IMR-90 (cell line): Measurements from ENCODE around the gene CADM4. TPM values are rescaled to one million over a fixed set of nuclear protein-coding genes. Genes with fewer than 3 reads are reported as not detected.

Source experiments
- ATAC-seq: fragments of 200-7000 bp; cut with Tn5 transposase; 2 replicates; pipeline ENCODE4 v1.9.1; 2020; ENCODE audit warnings: low read depth, mild to moderate bottlenecking, moderate library complexity
- BruUV-seq: library from RNA; stranded (reverse); fragments of 400-500 nt; replicated peaks from 2 replicates; lab custom pipeline; 2021; lab: Mats Ljungman, UMichigan
- CTCF ChIA-PET: fragments of 300-600 bp; formaldehyde crosslinking; extraction: SDS; loops from one replicate; lab custom pipeline; 2021; ENCODE audit warnings: antibody characterized with exemption; lab: Yijun Ruan, JAX
- POLR2A ChIA-PET: fragments of 300-600 bp; sonication (Branson Sonifier 250); formaldehyde crosslinking; loops from one replicate; lab custom pipeline; 2022; ENCODE audit warnings: antibody characterized with exemption; ENCODE audit not compliant: unreplicated experiment; lab: Charles Lee
- DNase-seq: peaks from one replicate; pipeline ENCODE4 v3.0.0; 2013
- H2AFZ ChIP-seq: replicated peaks from 2 replicates; pipeline ENCODE3; 2013; ENCODE audit warnings: low read length, mild to moderate bottlenecking; ENCODE audit not compliant: poor library complexity
- H2AK5ac ChIP-seq: 2 replicates; pipeline ENCODE4 v1.6.1; 2013; ENCODE audit warnings: low read depth, low read length, inconsistent platforms
- H2AK9ac ChIP-seq: replicated peaks from 2 replicates; pipeline ENCODE3; 2013; ENCODE audit warnings: mild to moderate bottlenecking, low read depth, low read length, moderate library complexity; ENCODE audit not compliant: poor library complexity
- H2BK120ac ChIP-seq: 2 replicates; pipeline ENCODE4 v1.6.1; 2013; ENCODE audit warnings: low read depth, low read length, inconsistent platforms
- H2BK15ac ChIP-seq: 3 replicates; pipeline ENCODE4 v1.6.1; 2013; ENCODE audit warnings: low read depth, low read length, inconsistent platforms
- H2BK20ac ChIP-seq: 2 replicates; pipeline ENCODE4 v1.6.1; 2013; ENCODE audit warnings: low read depth, mild to moderate bottlenecking, inconsistent platforms, low read length, moderate library complexity
- H2BK5ac ChIP-seq: 2 replicates; pipeline ENCODE4 v1.6.1; 2013; ENCODE audit warnings: mild to moderate bottlenecking, low read depth, low read length, inconsistent platforms; ENCODE audit not compliant: poor library complexity, severe bottlenecking
- H3K14ac ChIP-seq: replicated peaks from 2 replicates; pipeline ENCODE4 v1.6.1; 2013; ENCODE audit warnings: low read depth, low read length, inconsistent platforms
- H3K18ac ChIP-seq: 2 replicates; pipeline ENCODE4 v1.6.1; 2013; ENCODE audit warnings: low read depth, low read length, control low read depth
- H3K23ac ChIP-seq: 2 replicates; pipeline ENCODE4 v1.6.1; 2013; ENCODE audit warnings: low read depth, low read length, inconsistent platforms
- H3K27ac ChIP-seq: 2 replicates; pipeline ENCODE4 v1.5.1; 2013; ENCODE audit warnings: mild to moderate bottlenecking, control low read depth, low read length; ENCODE audit not compliant: insufficient read depth
- H3K27me3 ChIP-seq: 2 replicates; pipeline ENCODE4 v1.6.1; 2013; ENCODE audit warnings: low read length; ENCODE audit not compliant: control insufficient read depth, insufficient read depth
- H3K36me3 ChIP-seq: 2 replicates; pipeline ENCODE4 v1.6.1; 2013; ENCODE audit warnings: low read length, mixed read lengths; ENCODE audit not compliant: control insufficient read depth, insufficient read depth
- H3K4ac ChIP-seq: 2 replicates; pipeline ENCODE4 v1.6.1; 2013; ENCODE audit warnings: low read depth, low read length, inconsistent platforms
- H3K4me1 ChIP-seq: 2 replicates; pipeline ENCODE4 v1.6.1; 2013; ENCODE audit warnings: low read length, mixed read lengths; ENCODE audit not compliant: control insufficient read depth, insufficient read depth
- H3K4me2 ChIP-seq: 2 replicates; pipeline ENCODE4 v1.6.1; 2013; ENCODE audit warnings: low read depth, mild to moderate bottlenecking, control low read depth, low read length, moderate library complexity
- H3K4me3 ChIP-seq: 2 replicates; pipeline ENCODE4 v1.5.1; 2013; ENCODE audit warnings: low read depth, mild to moderate bottlenecking, control low read depth, low read length, moderate library complexity; ENCODE audit not compliant: insufficient read depth
- H3K56ac ChIP-seq: 2 replicates; pipeline ENCODE4 v1.6.1; 2013; ENCODE audit warnings: low read length, inconsistent platforms; ENCODE audit not compliant: insufficient read depth; ENCODE audit errors: extremely low read depth
- H3K79me1 ChIP-seq, 2 experiments: 2 replicates each; pipeline ENCODE4 v1.6.1; 2013; ENCODE audit warnings: low read length in 2 of 2, inconsistent platforms in 1 of 2, low read depth in 1 of 2
- H3K9ac ChIP-seq: 2 replicates; pipeline ENCODE4 v1.6.1; 2013; ENCODE audit warnings: low read depth, low read length, control low read depth
- H3K9me1 ChIP-seq: 2 replicates; pipeline ENCODE4 v1.6.1; 2013; ENCODE audit warnings: low read length, inconsistent platforms; ENCODE audit not compliant: insufficient read depth
- H3K9me3 ChIP-seq: 2 replicates; pipeline ENCODE4 v1.6.1; 2013; ENCODE audit warnings: low read length; ENCODE audit not compliant: control insufficient read depth, insufficient read depth
- H4K20me1 ChIP-seq: 2 replicates; pipeline ENCODE4 v1.6.1; 2013; ENCODE audit warnings: low read length, inconsistent platforms; ENCODE audit not compliant: insufficient read depth
- H4K5ac ChIP-seq: 2 replicates; pipeline ENCODE4 v1.6.1; 2013; ENCODE audit warnings: mild to moderate bottlenecking, low read depth, low read length, control low read depth
- H4K8ac ChIP-seq, 2 experiments: 2 replicates each; pipeline ENCODE4 v1.6.1; 2013; ENCODE audit warnings: low read depth in 2 of 2, low read length in 2 of 2, control low read depth in 1 of 2, inconsistent platforms in 1 of 2
- H4K91ac ChIP-seq: 2 replicates; pipeline ENCODE4 v1.6.1; 2013; ENCODE audit warnings: low read depth, low read length, inconsistent platforms; ENCODE audit not compliant: insufficient read depth
- BHLHE40 ChIP-seq: fragments of 150-350 bp; IDR thresholded peaks from 2 replicates; pipeline ENCODE4 v1.6.1; 2016; ENCODE audit warnings: mild to moderate bottlenecking, low read depth, low read length
- CEBPB ChIP-seq: IDR thresholded peaks from 2 replicates; pipeline ENCODE4 v1.6.1; 2012; ENCODE audit warnings: low read depth, low read length, improper control_type of control experiment
- CHD1 ChIP-seq: IDR thresholded peaks from 2 replicates; pipeline ENCODE4 v1.6.1; 2012; ENCODE audit warnings: low read depth, low read length, improper control_type of control experiment
- MAFK ChIP-seq: IDR thresholded peaks from 2 replicates; pipeline ENCODE4 v1.6.1; 2012; ENCODE audit warnings: low read depth, low read length, improper control_type of control experiment
- MXI1 ChIP-seq: IDR thresholded peaks from 2 replicates; pipeline ENCODE4 v1.6.1; 2012; ENCODE audit warnings: low read depth, mild to moderate bottlenecking, low read length, moderate library complexity, borderline replicate concordance
- POLR2A ChIP-seq: IDR thresholded peaks from 2 replicates; pipeline ENCODE4 v1.6.1; 2012; ENCODE audit warnings: mild to moderate bottlenecking, low read depth, low read length
- RAD21 ChIP-seq: IDR thresholded peaks from 2 replicates; pipeline ENCODE4 v1.6.1; 2012; ENCODE audit warnings: low read length, improper control_type of control experiment
- RCOR1 ChIP-seq: IDR thresholded peaks from 2 replicates; pipeline ENCODE4 v1.6.1; 2012; ENCODE audit warnings: mild to moderate bottlenecking, low read length, improper control_type of control experiment; ENCODE audit not compliant: insufficient replicate concordance
- RFX5 ChIP-seq: IDR thresholded peaks from 2 replicates; pipeline ENCODE4 v1.8.0; 2012; ENCODE audit warnings: low read depth, mild to moderate bottlenecking, low read length, moderate library complexity
- WGBS, 2 experiments: methylation state at CpG; one replicate each; pipeline versions ENCODE4 v1.1.5 to v1.1.7; 2013; ENCODE audit warnings: missing lambda C conversion rate in 2 of 2; ENCODE audit not compliant: insufficient read length in 1 of 2; ENCODE audit errors: extremely low coverage in 2 of 2; 5-methylcytosine and 5-hydroxymethylcytosine counted together
- dilution Hi-C: fragments of 300-500 bp; cut with HindIII; formaldehyde crosslinking; loops from one replicate; pipeline ENCODE4 v1.14.3; 2018; ENCODE audit warnings: low sequenced_read_pairs; ENCODE audit not compliant: unreplicated experiment
- in situ Hi-C: fragments of 300-500 bp; cut with MboI; formaldehyde crosslinking; loops from 3 replicates; pipeline ENCODE4 v1.14.3; 2019; ENCODE audit warnings: low sequenced_read_pairs, inconsistent platforms, mixed read lengths
- intact Hi-C: fragments of 100-400 bp; cut with micrococcal nuclease; formaldehyde crosslinking; loops from 2 replicates; pipeline ENCODE4 v1.10.0; 2022
- polyA plus RNA-seq, 3 experiments: library from polyadenylated mRNA; depleted of rRNA; stranded (reverse); fragments of >200 nt; gene quantifications; 2 replicates each; pipeline ENCODE4 v1.2.3, GENCODE V29; 2012; ENCODE audit warnings: low replicate concordance in 1 of 3
- total RNA-seq: library from RNA; depleted of rRNA; stranded (reverse); fragments of >200 nt; gene quantifications from 2 replicates; pipeline ENCODE4 v1.2.3, GENCODE V29; 2012
- TF ChIP-seq, protein P1 (sequence below): fragments of 150-350 bp; IDR thresholded peaks from 2 replicates; pipeline ENCODE4 v1.6.1; 2017; ENCODE audit warnings: mild to moderate bottlenecking, antibody characterized with exemption, low read length, low read depth

CADM4 gene
- total and polyA plus RNA-seq, 2 of the 4 experiments (the other 2 are of a cell fraction) = 2.0 to 4.9 TPM

DNA sequence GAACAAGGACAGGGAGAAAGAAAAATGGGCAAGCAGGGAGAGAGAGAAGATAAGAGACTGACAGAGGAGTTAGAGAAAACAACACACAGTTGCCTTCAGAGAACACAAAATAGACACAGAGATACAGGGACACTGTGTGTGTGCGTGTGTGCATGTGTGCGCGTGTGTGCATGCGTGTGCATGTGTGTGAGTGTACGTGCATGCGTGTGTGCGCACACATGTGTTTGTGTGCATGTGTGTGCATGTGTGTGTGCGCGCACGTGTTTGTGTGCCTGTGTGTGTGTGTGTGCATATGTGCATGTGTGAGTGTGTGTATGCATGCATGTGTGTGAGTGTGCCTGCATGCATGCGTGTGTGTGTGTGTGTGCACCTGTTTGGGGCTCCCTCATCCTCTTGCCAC, 36.3 kb upstream of the CADM4 start:
- POLR2A ChIA-PET = no interaction called here
- Histone ChIP-seq H3K9me1 (peaks cover 6% of the 10 kb centered on the region; the same call in 1 of the 2 replicates), H2AK9ac (no peak overlapping the region), H4K91ac (no peak overlapping the region), H3K9me3 (no peaks in the 10 kb centered on the region), H3K4ac (peak overlapping the region; percentile 19), H3K4me2 (no peak overlapping the region), H2BK20ac (0 out of 2 replicates have a peak overlapping the region, but pooled peaks have one; percentile 9), H3K36me3 (no peaks in the 10 kb centered on the region), H2AK5ac (peak overlapping the region; percentile 11), H3K56ac (no peak overlapping the region), H3K4me1 (peaks cover 9% of the 10 kb centered on the region), H4K8ac (peak overlapping the region in 1 of 2 experiments; percentile 74; a peak in 2 of 4 replicates), H2BK5ac (no peak overlapping the region), H4K5ac (no peak overlapping the region), H3K79me1 (peaks cover 0 to 3% of the 10 kb centered on the region in 2 experiments; a peak in 1 of 4 replicates), H3K23ac (no peak overlapping the region), H2BK15ac (no peak overlapping the region), H3K18ac (no peak overlapping the region), H2AFZ (peak overlapping the region; percentile 86), H3K27me3 (no peaks in the 10 kb centered on the region), H3K9ac (no peak overlapping the region), H3K4me3 (no peak overlapping the region), H2BK120ac (0 out of 2 replicates have a peak overlapping the region, but pooled peaks have one; percentile 25), H4K20me1 (no peaks in the 10 kb centered on the region), H3K14ac (peak overlapping the region; percentile 50), H3K27ac (no peak overlapping the region)
- in situ Hi-C loops (no loop called here), intact Hi-C loops (no loop called here), dilution Hi-C loops (no loop called here)
- no peak for TF ChIP-seq POLR2A
- no peak for TF ChIP-seq MAFK
- no peak for TF ChIP-seq MXI1
- TF ChIP-seq RFX5 = no peak
- TF ChIP-seq BHLHE40 = no peak
- no peak for TF ChIP-seq RCOR1
- TF ChIP-seq, protein P1, sequence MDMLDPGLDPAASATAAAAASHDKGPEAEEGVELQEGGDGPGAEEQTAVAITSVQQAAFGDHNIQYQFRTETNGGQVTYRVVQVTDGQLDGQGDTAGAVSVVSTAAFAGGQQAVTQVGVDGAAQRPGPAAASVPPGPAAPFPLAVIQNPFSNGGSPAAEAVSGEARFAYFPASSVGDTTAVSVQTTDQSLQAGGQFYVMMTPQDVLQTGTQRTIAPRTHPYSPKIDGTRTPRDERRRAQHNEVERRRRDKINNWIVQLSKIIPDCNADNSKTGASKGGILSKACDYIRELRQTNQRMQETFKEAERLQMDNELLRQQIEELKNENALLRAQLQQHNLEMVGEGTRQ = no peak
- TF ChIP-seq RAD21 = no peak
- TF ChIP-seq CEBPB = no peak
- no peak for TF ChIP-seq CHD1
- no TSS peak for BruUV-seq
- DNase-seq = no peak
- ATAC-seq = no peak
- WGBS, 2 experiments = 29% methylated on average over 1 of the region's 11 CpGs; no CpG with 5 or more reads in 1 of the 2 experiments
- CTCF ChIA-PET = no interaction called here
